CD4-positive, alpha-beta T cell (primary cell): Measurements from ENCODE around the gene DDX6. TPM values are rescaled to one million over a fixed set of nuclear protein-coding genes. Genes with fewer than 3 reads are reported as not detected.
A peak's percentile ranks its signal among the peaks of the same experiment; 100 is the strongest.

ENCODE experiments used
- ATAC-seq: fragments of 200-7000 bp; cut with Tn5 transposase; one replicate; pipeline ENCODE4 v1.10.0; 2022; ENCODE audit warnings: mild to moderate bottlenecking; ENCODE audit not compliant: poor library complexity
- CTCF ChIA-PET: fragments of 350-600 bp; sonication (Branson Sonifier 250); formaldehyde crosslinking; loops from one replicate; lab custom pipeline; 2021; ENCODE audit warnings: antibody characterized with exemption, inconsistent platforms; lab: Charles Lee
- POLR2A ChIA-PET: fragments of 350-600 bp; sonication (Branson Sonifier 250); formaldehyde crosslinking; loops from one replicate; lab custom pipeline; 2021; ENCODE audit warnings: antibody characterized with exemption, inconsistent platforms; lab: Charles Lee
- DNase-seq, 14 experiments: peaks; one replicate each; pipeline ENCODE4 v3.0.0-alpha.2; 2013 to 2020; ENCODE audit warnings: mixed read lengths in 2 of 14
- H3K27ac ChIP-seq, 2 donors: one replicate each; pipeline versions ENCODE4 v1.5.1 to v1.7.0; 2013; ENCODE audit warnings: low read length in 2 of 2, low read depth in 1 of 2, mild to moderate bottlenecking in 1 of 2
- H3K27me3 ChIP-seq, 2 experiments: 1 replicate in 1 of 2; 2 replicates in 1 of 2; pipeline versions ENCODE4 v1.6.1 to v1.7.0; 2013; ENCODE audit warnings: low read length in 2 of 2, control low read depth in 1 of 2, mild to moderate bottlenecking in 1 of 2, moderate library complexity in 1 of 2; ENCODE audit not compliant: insufficient read depth in 2 of 2, control insufficient read depth in 1 of 2
- H3K36me3 ChIP-seq: one replicate; pipeline ENCODE4 v1.6.1; 2013; ENCODE audit warnings: low read length, control low read depth; ENCODE audit not compliant: insufficient read depth
- H3K4me1 ChIP-seq: one replicate; pipeline ENCODE4 v1.6.1; 2013; ENCODE audit warnings: low read length, control low read depth; ENCODE audit not compliant: insufficient read depth
- H3K4me3 ChIP-seq: one replicate; pipeline ENCODE4 v1.5.1; 2013; ENCODE audit warnings: mild to moderate bottlenecking, low read length, moderate library complexity
- H3K9me3 ChIP-seq, 2 experiments: 1 replicate in 1 of 2; 2 replicates in 1 of 2; pipeline versions ENCODE4 v1.6.1 to v1.7.0; 2013; ENCODE audit warnings: low read length in 2 of 2, mild to moderate bottlenecking in 2 of 2, control low read depth in 1 of 2, moderate library complexity in 1 of 2; ENCODE audit not compliant: control insufficient read depth in 1 of 2, insufficient read depth in 1 of 2
- H3K27ac Mint-ChIP-seq: one replicate; pipeline ENCODE4 v1.8.0; 2020; ENCODE audit warnings: mixed read lengths
- H3K27me3 Mint-ChIP-seq: one replicate; pipeline ENCODE4 v1.8.0; 2021; ENCODE audit warnings: mixed read lengths
- H3K36me3 Mint-ChIP-seq: one replicate; pipeline ENCODE4 v1.8.0; 2021; ENCODE audit warnings: low read depth, mixed read lengths
- H3K4me1 Mint-ChIP-seq: one replicate; pipeline ENCODE4 v1.8.0; 2021; ENCODE audit warnings: low read depth, mixed read lengths
- H3K4me3 Mint-ChIP-seq: one replicate; pipeline ENCODE4 v1.8.0; 2020; ENCODE audit warnings: mild to moderate bottlenecking, mixed read lengths
- H3K9me3 Mint-ChIP-seq: one replicate; pipeline ENCODE4 v1.8.0; 2020; ENCODE audit warnings: mixed read lengths
- CTCF ChIP-seq: fragments of 200-600 bp; IDR thresholded peaks from one replicate; pipeline ENCODE4 v1.8.0; 2022; ENCODE audit warnings: antibody characterized with exemption, mild to moderate bottlenecking
- intact Hi-C, 2 experiments: fragments of 100-400 bp; cut with DNase I in 1 of 2; cut with micrococcal nuclease in 1 of 2; formaldehyde crosslinking; loops; one replicate each; pipeline versions ENCODE4 v1.15.1 to v1.9.0; 2023 to 2025; cut with DNase I, micrococcal nuclease
- total RNA-seq, 174 experiments: library from RNA in 2 of 174; stranded (reverse) in 2 of 174; gene quantifications; one replicate each; pipeline ENCODE4 v1.2.3 and lab custom pipeline; 2021 to 2026

Gene DDX6
- total RNA-seq, 2 experiments from 2014 or later, result 341 to 355 TPM

- ATAC-seq (no peak), DNase-seq (no peak)
- no peaks in the 10 kb centered on the region for H3K27me3 ChIP-seq
- TF ChIP-seq CTCF, result no peak
- peaks cover 95% of the 10 kb centered on the region for H3K36me3 ChIP-seq
- H3K4me1 ChIP-seq, result no peaks in the 10 kb centered on the region
- H3K36me3 Mint-ChIP-seq, result peaks cover 96% of the 10 kb centered on the region
- ChIA-PET CTCF (interaction anchor here (0.6 to 1.2 kb wide), 2 partner anchors 68 to 87 kb away, joined by 3 to 4 read pairs; no protein-coding TSS in a partner anchor), POLR2A (interaction anchor here (0.7 to 1.2 kb wide), 2 partner anchors 26 to 66 kb away, joined by 3 read pairs; no protein-coding TSS in a partner anchor)
- H3K9me3 ChIP-seq, result no peaks in the 10 kb centered on the region
- H3K27ac Mint-ChIP-seq, result peak overlapping the region; percentile 54
- no peaks in the 10 kb centered on the region for H3K9me3 Mint-ChIP-seq
- intact Hi-C loops, result no loop called here
- H3K4me3 Mint-ChIP-seq, result no peak overlapping the region
- no peak overlapping the region for H3K4me3 ChIP-seq
- peaks cover 12% of the 10 kb centered on the region for H3K4me1 Mint-ChIP-seq
- H3K27me3 Mint-ChIP-seq, result no peaks in the 10 kb centered on the region
- H3K27ac ChIP-seq, result no peak overlapping the region
Observed at GRCh38 chr11:118757876-118758399, 33.0 kb downstream of the DDX6 start.

GRCh38 chr11:118752654-118753053, 38.3 kb downstream of the DDX6 start:
- Mint-ChIP-seq H3K36me3 (peaks cover 88% of the 10 kb centered on the region), H3K27me3 (no peaks in the 10 kb centered on the region), H3K27ac (peak overlapping the region; percentile 57), H3K4me3 (no peak overlapping the region), H3K4me1 (peaks cover 13% of the 10 kb centered on the region), H3K9me3 (no peaks in the 10 kb centered on the region)
- Histone ChIP-seq H3K27me3 (no peaks in the 10 kb centered on the region), H3K4me1 (no peaks in the 10 kb centered on the region), H3K27ac (no peak overlapping the region), H3K4me3 (no peak overlapping the region), H3K9me3 (no peaks in the 10 kb centered on the region), H3K36me3 (peaks cover 89% of the 10 kb centered on the region)
- TF ChIP-seq CTCF, result no peak
- ChIA-PET CTCF (no interaction called here), POLR2A (interaction anchor here (4.4 kb wide), 1 partner anchor 47 kb away, joined by 11 read pairs; no protein-coding TSS in a partner anchor)
- intact Hi-C loops, result loop anchor here (2.0 to 5.0 kb wide), 2 partner anchors 14 to 35 kb away; no protein-coding TSS in a partner anchor
- no peak for DNase-seq
- ATAC-seq, result no peak

GRCh38 chr11:118749429-118749828, 41.5 kb downstream of the DDX6 start:
- peak overlapping the region; percentile 25 for H3K4me3 Mint-ChIP-seq
- POLR2A ChIA-PET, result no interaction called here
- H3K36me3 ChIP-seq, result peaks cover 57% of the 10 kb centered on the region

More at GRCh38 chr11:118749429-118749828, 41.5 kb downstream of the DDX6 start:
- TF ChIP-seq CTCF, result no peak
- Mint-ChIP-seq H3K27ac (peak overlapping the region; percentile 67), H3K4me1 (peaks cover 13% of the 10 kb centered on the region), H3K27me3 (no peaks in the 10 kb centered on the region), H3K9me3 (no peaks in the 10 kb centered on the region), H3K36me3 (peaks cover 61% of the 10 kb centered on the region)
- Histone ChIP-seq H3K4me1 (no peaks in the 10 kb centered on the region), H3K27me3 (no peaks in the 10 kb centered on the region), H3K27ac (no peak overlapping the region), H3K9me3 (no peaks in the 10 kb centered on the region), H3K4me3 (no peak overlapping the region)
- DNase-seq, result no peak
- CTCF ChIA-PET, result interaction anchor here (2.0 kb wide), 1 partner anchor 59 kb away, joined by 8 read pairs; no protein-coding TSS in a partner anchor
- intact Hi-C loops, result loop anchor here (5.0 kb wide), 1 partner anchor 57 kb away; no protein-coding TSS in a partner anchor
- ATAC-seq, result no peak
